Neural cell (in vitro differentiated cells): ENCODE measurements around the gene AXL.

Experiments used
- SMC3 ChIP-seq: fragments of 450-650 bp; conservative IDR thresholded peaks from 2 replicates; pipeline ENCODE4 v1.6.1; 2014; ENCODE audit warnings: antibody characterized with exemption, mild to moderate bottlenecking, moderate library complexity; ENCODE audit not compliant: poor library complexity
- TAF1 ChIP-seq: IDR thresholded peaks from 2 replicates; pipeline ENCODE4 v1.6.1; 2012; ENCODE audit warnings: low read depth
- TF ChIP-seq, protein P1 (sequence below): fragments of 450-650 bp; IDR thresholded peaks from 2 replicates; pipeline ENCODE4 v1.5.1; 2014; ENCODE audit warnings: antibody characterized with exemption, mild to moderate bottlenecking, moderate library complexity; ENCODE audit not compliant: poor library complexity, severe bottlenecking

DNA sequence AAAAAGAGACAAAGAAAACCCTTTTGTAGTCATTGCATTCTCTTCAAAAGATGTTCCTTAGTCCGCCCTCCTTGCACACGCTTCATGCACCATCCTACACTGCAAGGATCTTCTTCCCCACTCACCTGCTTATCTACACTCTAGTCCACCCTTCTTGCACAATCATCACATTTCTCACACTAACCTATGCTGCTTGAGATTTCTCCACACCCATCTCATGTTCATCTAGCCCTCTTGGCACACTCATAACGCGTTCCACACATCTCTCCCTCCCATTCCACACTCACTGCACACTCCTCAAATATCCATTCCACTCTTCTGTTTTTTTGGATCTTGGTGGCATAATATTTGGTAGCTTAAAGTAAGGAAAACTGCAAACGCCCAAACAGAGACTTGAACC, 22.8 kb downstream of the AXL start:
- TF ChIP-seq, protein P1, sequence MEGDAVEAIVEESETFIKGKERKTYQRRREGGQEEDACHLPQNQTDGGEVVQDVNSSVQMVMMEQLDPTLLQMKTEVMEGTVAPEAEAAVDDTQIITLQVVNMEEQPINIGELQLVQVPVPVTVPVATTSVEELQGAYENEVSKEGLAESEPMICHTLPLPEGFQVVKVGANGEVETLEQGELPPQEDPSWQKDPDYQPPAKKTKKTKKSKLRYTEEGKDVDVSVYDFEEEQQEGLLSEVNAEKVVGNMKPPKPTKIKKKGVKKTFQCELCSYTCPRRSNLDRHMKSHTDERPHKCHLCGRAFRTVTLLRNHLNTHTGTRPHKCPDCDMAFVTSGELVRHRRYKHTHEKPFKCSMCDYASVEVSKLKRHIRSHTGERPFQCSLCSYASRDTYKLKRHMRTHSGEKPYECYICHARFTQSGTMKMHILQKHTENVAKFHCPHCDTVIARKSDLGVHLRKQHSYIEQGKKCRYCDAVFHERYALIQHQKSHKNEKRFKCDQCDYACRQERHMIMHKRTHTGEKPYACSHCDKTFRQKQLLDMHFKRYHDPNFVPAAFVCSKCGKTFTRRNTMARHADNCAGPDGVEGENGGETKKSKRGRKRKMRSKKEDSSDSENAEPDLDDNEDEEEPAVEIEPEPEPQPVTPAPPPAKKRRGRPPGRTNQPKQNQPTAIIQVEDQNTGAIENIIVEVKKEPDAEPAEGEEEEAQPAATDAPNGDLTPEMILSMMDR, result no peak
- TF ChIP-seq TAF1 (no peak), SMC3 (no peak)
